ENCODE measurements around the gene EP400. TPM values are rescaled to one million over a fixed set of nuclear protein-coding genes. Genes with fewer than 3 reads are reported as not detected.

Gene EP400
- total RNA-seq, 1 experiment from 2014 or later, result 61.7 TPM

GRCh38 chr12:131988054-131988796 lies 38.5 kb downstream of the EP400 start:
- no peaks in the 10 kb centered on the region; the same call in 1 of the 2 replicates for H3K79me2 ChIP-seq (ENCODE audit: insufficient read depth, low read length)
- no peak overlapping the region for H3K4me2 ChIP-seq (ENCODE audit: insufficient read depth, insufficient read length, low read length)
- H3K9ac ChIP-seq (ENCODE audit: extremely low read depth, insufficient read length, low read length), result no peak overlapping the region
- no peak overlapping the region for H3T11ph ChIP-seq (ENCODE audit: low read length)
- H3K4me3 Mint-ChIP-seq, result no peak overlapping the region
- H3K4ac ChIP-seq (ENCODE audit: low read depth, low read length), result no peak overlapping the region
- peaks cover 49 to 57% of the 10 kb centered on the region in 2 experiments for H3K4me1 Mint-ChIP-seq
- no peaks in the 10 kb centered on the region for H3K27me3 Mint-ChIP-seq (ENCODE audit: low read depth)
- no peak overlapping the region for H2BK120ac ChIP-seq (ENCODE audit: low read depth, low read length, poor library complexity, severe bottlenecking)
- no peak overlapping the region for H3K14ac ChIP-seq (ENCODE audit: insufficient read depth, low read length)
- no peak overlapping the region for H2BK20ac ChIP-seq (ENCODE audit: low read depth, low read length, poor library complexity, severe bottlenecking)
- no peak overlapping the region for H3K56ac ChIP-seq (ENCODE audit: insufficient read length, low read depth, low read length)
- DNase-seq, result no peak
- H3K23me2 ChIP-seq (ENCODE audit: insufficient read length, low read depth, low read length, poor library complexity, severe bottlenecking), result no peaks in the 10 kb centered on the region
- no peak overlapping the region for H2BK15ac ChIP-seq (ENCODE audit: low read depth, low read length)
- no peak overlapping the region for H2BK12ac ChIP-seq (ENCODE audit: insufficient read length, low read depth, low read length)
- peak overlapping the region; percentile 82 to 95 (median 84); a peak in 6 of 7 replicates for H3K27ac Mint-ChIP-seq
- no peak overlapping the region for H2AFZ ChIP-seq (ENCODE audit: low read length)
- no CpG with 5 or more reads among the region's 8 CpGs for WGBS (ENCODE audit: extremely low coverage, insufficient read length, low lambda C conversion rate)
- peak overlapping the region; percentile 7 for H4K91ac ChIP-seq (ENCODE audit: insufficient read length, low read depth, low read length)
- no peaks in the 10 kb centered on the region for H4K20me1 ChIP-seq (ENCODE audit: control insufficient read depth, insufficient read depth, insufficient read length)
- H4K5ac ChIP-seq (ENCODE audit: insufficient read length, low read depth, low read length), result no peak overlapping the region
- H3K27ac ChIP-seq (ENCODE audit: insufficient read length, low read depth, low read length), result no peak overlapping the region
- no peak overlapping the region for H4K8ac ChIP-seq (replicated peaks; ENCODE audit: insufficient read length, low read depth, low read length)
- no peak overlapping the region for H3K18ac ChIP-seq (ENCODE audit: insufficient read length, low read depth, low read length)
- H3K36me3 Mint-ChIP-seq (ENCODE audit: insufficient read depth in 1 of 3, low read depth in 3 of 3), result peaks cover 41 to 77% (median 52%) of the 10 kb centered on the region in 3 experiments
- peaks cover 8% of the 10 kb centered on the region; the same call in 1 of the 2 replicates for H3K4me1 ChIP-seq (ENCODE audit: insufficient read depth, low read length)
- no peak overlapping the region for H3K23ac ChIP-seq (ENCODE audit: insufficient read length, low read depth, low read length)
- peaks cover 3% of the 10 kb centered on the region for H3K79me1 ChIP-seq (ENCODE audit: insufficient read depth, low read depth, low read length, poor library complexity, severe bottlenecking)
- H2BK5ac ChIP-seq (ENCODE audit: insufficient read length, low read length), result no peak overlapping the region
- no peaks in the 10 kb centered on the region for H3K9me3 Mint-ChIP-seq
- TF ChIP-seq CTCF (conservative IDR thresholded peaks at IDR 0.05), result no peak
- H3K27me3 ChIP-seq (ENCODE audit: insufficient read depth, low read length), result no peaks in the 10 kb centered on the region
- H2AK5ac ChIP-seq (ENCODE audit: insufficient read length, low read length), result no peak overlapping the region
- no peaks in the 10 kb centered on the region for H3K9me3 ChIP-seq (ENCODE audit: control insufficient read depth, low read depth, low read length)
